Measurements from ENCODE around the gene CCDC86.

CCDC86 gene

DNA sequence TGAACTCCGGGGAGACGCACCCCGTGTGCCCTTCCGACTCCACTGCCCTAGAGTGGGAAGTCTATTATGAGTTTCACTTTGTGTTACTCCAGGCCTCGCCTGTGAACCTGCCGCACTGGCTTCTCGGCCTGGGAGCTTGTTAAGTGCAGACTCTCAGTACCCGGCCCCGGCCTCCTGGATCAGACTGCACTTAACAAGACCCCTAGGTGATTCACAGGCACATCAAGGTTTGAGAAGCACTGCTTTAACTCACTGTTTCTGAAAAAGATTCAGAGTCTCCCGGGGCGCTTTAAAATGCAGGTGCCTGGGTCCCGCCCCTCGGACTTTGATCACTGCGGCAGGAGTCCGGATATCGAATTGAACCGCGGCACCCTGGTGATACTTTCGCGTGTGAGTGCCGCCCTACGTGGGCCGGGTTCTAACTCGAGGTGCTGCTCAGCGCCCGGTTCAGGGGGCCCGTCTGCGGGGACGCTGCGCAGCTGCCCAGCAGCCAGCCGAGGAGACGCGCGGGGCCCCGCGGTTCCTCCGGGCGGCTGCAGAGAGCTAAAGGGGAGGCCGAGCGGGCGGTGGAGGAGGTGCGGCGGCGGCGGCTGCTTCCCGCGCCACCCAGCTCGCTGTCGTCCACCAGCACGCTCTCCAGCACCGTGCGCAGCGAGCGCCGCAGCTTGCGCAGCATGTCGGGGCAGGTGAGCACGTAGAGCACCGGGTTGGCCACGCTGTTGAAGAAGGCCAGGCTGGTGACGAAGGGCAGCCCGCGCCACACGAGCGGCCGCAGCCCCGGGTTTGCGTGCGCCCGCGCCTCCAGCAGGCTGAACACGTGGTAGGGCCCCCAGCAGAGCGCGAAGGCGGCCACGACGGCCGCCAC, 10.4 kb downstream of the CCDC86 start:
- in situ Hi-C loops (cut with HindIII; ENCODE audit: low sequenced_read_pairs) = no loop called here

DNA sequence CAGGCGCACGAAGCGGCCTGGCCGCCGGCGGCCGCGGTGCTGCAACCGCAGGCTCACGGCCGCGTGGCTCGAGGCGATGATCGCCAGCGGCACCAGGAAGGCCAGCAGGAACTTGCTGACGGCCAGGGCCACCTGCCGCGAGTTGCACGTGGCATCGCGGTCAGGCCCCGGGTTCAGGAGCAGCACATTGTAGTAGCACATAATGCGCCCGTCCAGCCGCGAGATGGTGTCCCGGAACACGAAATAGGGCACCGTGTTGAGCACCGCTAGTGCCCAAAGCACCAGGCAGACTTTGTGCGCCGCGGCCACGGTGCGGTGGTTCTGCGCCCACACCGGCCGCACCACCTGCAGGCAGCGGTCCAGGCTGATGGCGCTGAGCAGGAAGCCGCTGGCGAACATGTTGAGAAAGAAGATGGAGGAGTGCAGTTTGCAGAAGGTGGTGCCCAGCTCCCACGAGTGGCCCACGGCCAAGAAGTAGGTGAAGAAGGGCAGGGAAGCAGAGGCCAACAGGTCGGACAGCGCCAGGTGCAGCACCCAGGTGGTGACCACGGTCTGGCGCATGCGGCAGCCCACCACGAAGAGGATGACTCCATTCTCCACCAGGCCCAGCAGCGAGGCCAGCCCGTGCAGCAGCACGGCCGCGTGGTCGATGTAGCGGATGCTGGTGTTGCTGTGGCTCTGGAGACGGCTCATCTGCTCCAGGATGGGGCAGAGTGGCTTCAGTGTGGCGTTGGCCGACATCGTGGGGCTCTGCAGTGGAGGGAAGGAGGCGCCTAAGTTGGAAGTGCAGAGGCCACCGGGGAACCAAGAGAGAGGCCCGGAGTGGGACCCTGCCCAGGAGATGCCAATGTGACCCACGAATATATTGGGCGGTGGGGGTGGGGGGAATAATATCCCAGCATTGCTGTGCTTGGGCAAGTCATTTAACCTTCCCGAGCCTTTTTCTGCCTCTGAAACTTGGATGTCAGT, 11.4 kb downstream of the CCDC86 start:
- in situ Hi-C loops (cut with HindIII; ENCODE audit: low sequenced_read_pairs) = no loop called here

GRCh38 chr11:60854140-60854846, 12.4 kb downstream of the CCDC86 start:
- in situ Hi-C loops (cut with HindIII; ENCODE audit: low sequenced_read_pairs) = no loop called here

DNA sequence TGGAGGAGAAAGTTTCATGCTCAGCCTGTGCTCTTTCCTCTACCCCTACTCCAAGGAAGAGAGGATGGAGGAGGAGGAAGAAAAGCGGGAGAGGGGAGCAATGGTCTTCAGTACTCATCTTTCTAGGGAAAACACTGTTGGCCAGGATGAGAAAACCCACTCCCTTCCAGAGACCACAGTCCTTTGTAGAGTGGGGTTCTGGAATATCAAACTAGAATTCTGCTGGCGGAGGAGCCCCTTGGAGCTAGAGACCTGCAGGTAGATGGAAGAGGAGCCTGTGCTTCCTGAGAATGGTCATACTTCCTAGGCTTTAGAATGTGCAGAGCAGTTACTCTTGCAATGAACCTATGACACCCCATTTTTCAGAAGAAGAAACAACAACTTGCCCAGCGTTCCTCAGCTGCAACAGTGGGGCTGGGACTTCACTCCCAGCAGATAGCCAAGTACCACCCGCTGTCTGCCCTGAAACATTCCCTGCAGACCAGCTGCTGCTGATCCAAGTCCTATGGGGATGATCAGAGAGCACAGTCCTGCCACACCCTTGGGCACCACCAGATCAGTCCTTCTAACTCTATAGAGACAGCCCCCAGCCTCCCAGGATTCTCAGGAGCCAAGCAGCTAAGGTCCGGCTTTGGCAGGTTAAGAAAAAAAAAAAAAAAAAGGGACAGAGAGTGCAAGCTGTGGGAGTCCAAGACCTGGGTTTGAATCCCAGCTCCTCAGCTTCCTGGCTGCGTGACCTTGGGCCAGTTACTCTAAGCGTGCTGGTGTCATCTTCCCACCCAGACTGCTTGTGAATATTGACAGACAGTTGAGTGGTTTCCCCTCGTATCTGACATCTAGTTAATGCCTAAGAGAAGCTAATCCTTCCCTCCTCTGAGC, 13.2 kb downstream of the CCDC86 start:
- in situ Hi-C loops (cut with HindIII; ENCODE audit: low sequenced_read_pairs) = no loop called here

DNA sequence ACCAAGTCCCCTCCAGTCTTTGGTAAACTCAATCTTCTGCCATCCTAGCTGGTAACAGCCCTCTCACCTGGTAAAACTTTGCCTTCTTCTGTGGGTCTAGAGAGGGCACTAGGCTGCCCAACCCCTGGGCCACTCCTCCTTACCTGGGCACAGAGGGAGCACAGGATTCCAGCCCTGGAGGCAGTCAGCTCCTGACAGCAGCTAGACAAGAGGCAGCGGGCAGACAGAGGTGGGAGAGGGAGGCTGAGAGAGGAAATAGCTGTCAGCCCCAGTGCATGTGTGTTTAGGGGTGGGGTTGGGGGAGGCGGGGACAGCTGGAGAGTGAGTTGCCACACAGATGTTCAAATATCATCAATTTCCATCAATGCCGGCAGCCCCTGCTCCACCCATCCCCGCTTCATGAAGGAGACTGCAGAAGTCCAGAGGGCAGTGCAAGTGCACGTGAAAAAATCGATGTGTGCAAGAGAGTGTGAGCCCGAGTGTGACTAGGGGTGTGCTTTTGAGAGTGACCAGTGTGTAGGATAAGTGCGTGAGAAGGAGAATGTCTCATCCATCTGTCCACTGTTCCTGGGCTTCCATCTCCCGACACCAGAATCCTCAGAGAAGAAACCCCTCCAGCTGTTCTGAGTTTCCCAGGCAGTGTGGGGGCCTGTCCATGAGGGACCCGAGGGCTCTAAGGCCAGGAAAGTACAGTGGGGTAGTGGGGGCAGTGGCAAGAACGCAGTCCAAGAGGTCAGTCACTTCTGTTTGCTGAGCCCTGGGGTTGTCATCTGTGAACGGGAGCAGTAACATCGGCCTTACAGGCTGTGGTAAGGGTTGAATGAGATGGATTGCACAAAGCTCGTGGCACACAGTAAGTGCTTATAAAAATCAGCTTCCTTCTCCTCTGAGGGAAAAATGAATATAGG, 14.1 kb downstream of the CCDC86 start, which contains the start of gene PTGDR2:
Gene PTGDR2, minus strand, starts transcription at position 225 of the 908 bp plus-strand sequence. CDS start 2,228 bp downstream, outside the sequence.
- in situ Hi-C loops (cut with HindIII; ENCODE audit: low sequenced_read_pairs) = no loop called here

- in situ Hi-C loops (cut with HindIII; ENCODE audit: low sequenced_read_pairs) = no loop called here
Observed at GRCh38 chr11:60857378-60858232, 15.7 kb downstream of the CCDC86 start.

- in situ Hi-C loops (cut with HindIII; ENCODE audit: low sequenced_read_pairs) = no loop called here
Observed at GRCh38 chr11:60858236-60858635, 16.3 kb downstream of the CCDC86 start.

- in situ Hi-C loops (cut with HindIII; ENCODE audit: low sequenced_read_pairs) = no loop called here
Observed at GRCh38 chr11:60858731-60859464, 17.0 kb downstream of the CCDC86 start.

DNA sequence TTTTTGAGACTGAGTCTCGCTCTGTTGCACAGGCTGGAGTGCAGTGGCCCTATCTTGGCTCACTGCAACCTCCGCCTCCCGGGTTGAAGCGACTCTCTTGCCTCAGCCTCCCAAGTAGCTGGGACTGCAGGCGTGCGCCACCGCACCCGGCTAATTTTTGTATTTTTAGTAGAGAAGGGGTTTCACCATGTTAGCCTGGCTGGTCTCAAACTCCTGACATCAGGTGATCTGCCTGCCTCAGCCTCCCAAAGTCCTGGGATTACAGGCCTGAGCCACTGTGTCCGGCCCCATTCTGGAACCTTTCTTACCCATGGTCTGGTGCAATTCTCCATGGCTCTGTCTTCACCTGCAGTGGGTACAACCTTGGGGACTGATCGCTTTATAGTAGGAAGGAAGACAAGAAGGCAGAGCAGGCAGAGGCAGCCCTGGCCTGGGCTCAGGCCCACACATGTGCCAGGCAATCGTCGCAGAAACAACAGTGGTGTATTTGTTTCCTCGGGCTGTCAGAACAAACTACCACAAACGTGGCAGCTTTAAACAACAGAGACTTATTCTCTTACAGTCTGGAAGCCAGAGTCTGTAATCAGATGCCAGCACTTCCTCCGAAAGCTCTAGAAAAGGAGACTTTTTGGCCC, 17.8 kb downstream of the CCDC86 start:
- in situ Hi-C loops (cut with HindIII; ENCODE audit: low sequenced_read_pairs) = no loop called here

GRCh38 chr11:60860943-60861342, 19.0 kb downstream of the CCDC86 start:
- in situ Hi-C loops (cut with HindIII; ENCODE audit: low sequenced_read_pairs) = no loop called here

GRCh38 chr11:60862171-60862570, 20.3 kb downstream of the CCDC86 start:
- in situ Hi-C loops (cut with HindIII; ENCODE audit: low sequenced_read_pairs) = no loop called here

GRCh38 chr11:60863550-60864521, 21.9 kb downstream of the CCDC86 start:
- in situ Hi-C loops (cut with HindIII; ENCODE audit: low sequenced_read_pairs) = no loop called here

GRCh38 chr11:60864856-60865513, 23.1 kb downstream of the CCDC86 start:
- in situ Hi-C loops (cut with HindIII; ENCODE audit: low sequenced_read_pairs) = no loop called here

DNA sequence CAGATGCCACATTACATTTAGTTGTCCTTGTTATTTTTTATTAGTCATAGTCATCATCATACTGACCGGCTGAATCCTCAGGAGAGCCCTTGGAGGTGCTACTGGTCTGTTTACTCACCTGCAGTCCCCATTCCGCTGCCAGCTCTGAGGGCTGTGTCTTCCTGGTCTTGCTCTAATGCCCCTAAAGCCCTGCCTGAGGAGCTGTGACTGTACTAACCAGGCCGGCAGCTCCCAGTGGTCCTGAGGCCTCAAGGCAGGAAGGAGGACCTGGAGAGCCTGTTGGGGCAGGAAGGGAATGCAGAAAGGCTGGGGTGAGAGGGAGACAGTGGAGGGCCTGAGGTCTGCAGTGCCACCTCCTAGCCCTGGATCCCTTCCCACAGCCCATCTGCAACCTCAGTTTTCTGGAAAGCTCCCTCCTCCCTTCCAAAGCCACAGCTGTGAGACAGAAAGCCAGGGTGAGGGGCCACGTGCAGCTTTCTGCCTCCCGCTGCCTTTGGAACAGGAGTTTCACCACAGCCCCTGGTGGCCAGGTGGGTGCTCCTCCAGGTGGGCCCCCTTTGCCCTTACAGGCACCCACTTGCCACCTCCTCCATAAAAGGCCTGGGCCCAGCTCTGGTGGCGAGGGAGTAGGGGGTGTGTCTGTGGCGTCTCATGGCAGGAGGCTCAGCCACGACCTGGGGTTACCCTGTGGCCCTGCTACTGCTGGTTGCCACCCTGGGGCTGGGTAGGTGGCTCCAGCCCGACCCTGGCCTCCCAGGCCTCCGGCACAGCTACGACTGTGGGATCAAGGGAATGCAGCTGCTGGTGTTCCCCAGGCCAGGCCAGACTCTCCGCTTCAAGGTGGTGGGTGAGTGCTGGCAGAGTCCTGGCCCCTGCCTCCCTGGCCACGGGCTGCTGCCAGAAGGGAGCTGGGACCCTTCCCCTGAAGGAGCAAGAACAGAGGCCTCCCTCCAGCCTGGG, 25.3 kb downstream of the CCDC86 start, which contains the start of gene ZP1:
Gene ZP1, plus strand, starts transcription at position 632 of the 960 bp plus-strand sequence. Its CDS starts 20 bp downstream, at position 652.
- in situ Hi-C loops (cut with HindIII; ENCODE audit: low sequenced_read_pairs) = no loop called here
